ENCODE data around the gene ASB1.

ASB1 gene

GRCh38 chr2:238497610-238498005 is 70.9 kb downstream of the ASB1 start (continued):
- TF ChIP-seq, protein P1, sequence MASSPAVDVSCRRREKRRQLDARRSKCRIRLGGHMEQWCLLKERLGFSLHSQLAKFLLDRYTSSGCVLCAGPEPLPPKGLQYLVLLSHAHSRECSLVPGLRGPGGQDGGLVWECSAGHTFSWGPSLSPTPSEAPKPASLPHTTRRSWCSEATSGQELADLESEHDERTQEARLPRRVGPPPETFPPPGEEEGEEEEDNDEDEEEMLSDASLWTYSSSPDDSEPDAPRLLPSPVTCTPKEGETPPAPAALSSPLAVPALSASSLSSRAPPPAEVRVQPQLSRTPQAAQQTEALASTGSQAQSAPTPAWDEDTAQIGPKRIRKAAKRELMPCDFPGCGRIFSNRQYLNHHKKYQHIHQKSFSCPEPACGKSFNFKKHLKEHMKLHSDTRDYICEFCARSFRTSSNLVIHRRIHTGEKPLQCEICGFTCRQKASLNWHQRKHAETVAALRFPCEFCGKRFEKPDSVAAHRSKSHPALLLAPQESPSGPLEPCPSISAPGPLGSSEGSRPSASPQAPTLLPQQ (tag by site-specific recombination; IDR thresholded peaks at IDR 0.05), result no peak
- TF ChIP-seq ZBTB17 (tag by site-specific recombination; IDR thresholded peaks at IDR 0.05), result no peak

DNA sequence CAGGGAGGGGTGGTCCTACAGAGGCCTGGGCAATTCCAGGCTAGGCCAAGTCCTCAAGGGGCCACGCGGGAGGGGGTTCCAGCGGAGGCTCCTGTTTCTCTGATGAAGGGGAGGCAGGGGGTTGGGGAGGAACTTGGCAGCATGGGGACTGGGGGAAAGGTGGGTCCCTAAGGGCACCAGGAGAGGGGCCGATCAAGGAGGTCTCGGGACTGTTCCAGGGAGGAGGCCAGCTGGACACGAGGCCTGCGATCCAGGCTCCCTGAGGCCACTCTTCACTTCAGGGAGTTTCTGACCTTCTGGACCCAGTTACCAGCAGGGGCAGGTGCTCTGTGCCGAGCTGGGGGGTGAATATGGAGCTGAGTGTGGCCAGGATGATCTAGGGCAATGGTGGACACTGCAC is 71.5 kb downstream of the ASB1 start:
- H3K4me3 ChIP-seq (ENCODE audit: low read depth, low read length), result no peak overlapping the region
- H3K27ac ChIP-seq (ENCODE audit: extremely low read depth, low read depth, low read length), result no peak overlapping the region
- POLR2A ChIA-PET, result no interaction called here
- no peaks in the 10 kb centered on the region for H3K36me3 ChIP-seq (ENCODE audit: control insufficient read depth in 2 of 2, insufficient read depth in 1 of 2, low read length in 2 of 2)
- no peaks in the 10 kb centered on the region for H3K4me1 ChIP-seq (ENCODE audit: control insufficient read depth, insufficient read depth, low read length)
- CTCF ChIA-PET, result interaction anchor here (0.6 to 1.0 kb wide), 3 partner anchors 15 to 645 kb away, joined by 3 to 4 read pairs (median 3); no protein-coding TSS in a partner anchor
- no peaks in the 10 kb centered on the region for H3K9me3 ChIP-seq (ENCODE audit: control insufficient read depth, insufficient read depth, low read depth, low read length)
- TF ChIP-seq ZNF114 (tag by site-specific recombination; IDR thresholded peaks at IDR 0.05), result no peak
- TF ChIP-seq ZNF433 (tag by site-specific recombination; IDR thresholded peaks at IDR 0.05; ENCODE audit: low read depth), result no peak
- TF ChIP-seq SETDB1 (IDR thresholded peaks at IDR 0.05; ENCODE audit: insufficient read length, low read length), result no peak
- TF ChIP-seq FEZF1 (tag by site-specific recombination; IDR thresholded peaks at IDR 0.05), result no peak
- TF ChIP-seq, protein P2, sequence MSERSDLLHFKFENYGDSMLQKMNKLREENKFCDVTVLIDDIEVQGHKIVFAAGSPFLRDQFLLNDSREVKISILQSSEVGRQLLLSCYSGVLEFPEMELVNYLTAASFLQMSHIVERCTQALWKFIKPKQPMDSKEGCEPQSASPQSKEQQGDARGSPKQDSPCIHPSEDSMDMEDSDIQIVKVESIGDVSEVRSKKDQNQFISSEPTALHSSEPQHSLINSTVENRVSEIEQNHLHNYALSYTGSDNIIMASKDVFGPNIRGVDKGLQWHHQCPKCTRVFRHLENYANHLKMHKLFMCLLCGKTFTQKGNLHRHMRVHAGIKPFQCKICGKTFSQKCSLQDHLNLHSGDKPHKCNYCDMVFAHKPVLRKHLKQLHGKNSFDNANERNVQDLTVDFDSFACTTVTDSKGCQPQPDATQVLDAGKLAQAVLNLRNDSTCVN (tag by site-specific recombination; optimal IDR thresholded peaks at IDR 0.05), result no peak
- TF ChIP-seq ZNF416 (tag by site-specific recombination; IDR thresholded peaks at IDR 0.05), result no peak
- no peak for TF ChIP-seq ZNF426 (tag by site-specific recombination; IDR thresholded peaks at IDR 0.05)
- no peak for TF ChIP-seq ZNF423 (tag by site-specific recombination; IDR thresholded peaks at IDR 0.05)
- TF ChIP-seq ZNF223 (tag by site-specific recombination; IDR thresholded peaks at IDR 0.05), result no peak
- TF ChIP-seq ZNF558 (tag by site-specific recombination; IDR thresholded peaks at IDR 0.05), result no peak
- TF ChIP-seq, protein P1 (tag by site-specific recombination; IDR thresholded peaks at IDR 0.05), result no peak
- TF ChIP-seq ZBTB21 (tag by site-specific recombination; IDR thresholded peaks at IDR 0.05), result no peak
- no peak for TF ChIP-seq ZEB2 (tag by site-specific recombination; IDR thresholded peaks at IDR 0.05)

- Histone ChIP-seq H3K4me1 (ENCODE audit: control insufficient read depth, insufficient read depth, low read length) (no peaks in the 10 kb centered on the region), H3K9me3 (ENCODE audit: control insufficient read depth, insufficient read depth, low read depth, low read length) (no peaks in the 10 kb centered on the region), H3K4me3 (ENCODE audit: low read depth, low read length) (no peak overlapping the region), H3K27ac (ENCODE audit: extremely low read depth, low read depth, low read length) (no peak overlapping the region), H3K36me3 (ENCODE audit: control insufficient read depth in 2 of 2, insufficient read depth in 1 of 2, low read length in 2 of 2) (no peaks in the 10 kb centered on the region)
- ChIA-PET CTCF (interaction anchor here (0.6 kb wide), 1 partner anchor 18 kb away, joined by 3 read pairs; no protein-coding TSS in a partner anchor), POLR2A (no interaction called here)
- TF ChIP-seq SCRT1 (tag by site-specific recombination; IDR thresholded peaks at IDR 0.05; ENCODE audit: borderline replicate concordance) (no peak), ZNF146 (tag by site-specific recombination; IDR thresholded peaks at IDR 0.05) (no peak), ZNF585B (tag by site-specific recombination; IDR thresholded peaks at IDR 0.05) (no peak), ZNF76 (tag by site-specific recombination; IDR thresholded peaks at IDR 0.05; ENCODE audit: borderline replicate concordance, low read depth) (no peak), ZNF174 (tag by site-specific recombination; IDR thresholded peaks at IDR 0.05) (no peak), ZNF155 (tag by site-specific recombination; IDR thresholded peaks at IDR 0.05) (no peak), ZNF266 (tag by site-specific recombination; IDR thresholded peaks at IDR 0.05; ENCODE audit: low read depth) (no peak), SALL2 (tag by site-specific recombination; IDR thresholded peaks at IDR 0.05; ENCODE audit: borderline replicate concordance) (no peak)
- TF ChIP-seq, protein P3, sequence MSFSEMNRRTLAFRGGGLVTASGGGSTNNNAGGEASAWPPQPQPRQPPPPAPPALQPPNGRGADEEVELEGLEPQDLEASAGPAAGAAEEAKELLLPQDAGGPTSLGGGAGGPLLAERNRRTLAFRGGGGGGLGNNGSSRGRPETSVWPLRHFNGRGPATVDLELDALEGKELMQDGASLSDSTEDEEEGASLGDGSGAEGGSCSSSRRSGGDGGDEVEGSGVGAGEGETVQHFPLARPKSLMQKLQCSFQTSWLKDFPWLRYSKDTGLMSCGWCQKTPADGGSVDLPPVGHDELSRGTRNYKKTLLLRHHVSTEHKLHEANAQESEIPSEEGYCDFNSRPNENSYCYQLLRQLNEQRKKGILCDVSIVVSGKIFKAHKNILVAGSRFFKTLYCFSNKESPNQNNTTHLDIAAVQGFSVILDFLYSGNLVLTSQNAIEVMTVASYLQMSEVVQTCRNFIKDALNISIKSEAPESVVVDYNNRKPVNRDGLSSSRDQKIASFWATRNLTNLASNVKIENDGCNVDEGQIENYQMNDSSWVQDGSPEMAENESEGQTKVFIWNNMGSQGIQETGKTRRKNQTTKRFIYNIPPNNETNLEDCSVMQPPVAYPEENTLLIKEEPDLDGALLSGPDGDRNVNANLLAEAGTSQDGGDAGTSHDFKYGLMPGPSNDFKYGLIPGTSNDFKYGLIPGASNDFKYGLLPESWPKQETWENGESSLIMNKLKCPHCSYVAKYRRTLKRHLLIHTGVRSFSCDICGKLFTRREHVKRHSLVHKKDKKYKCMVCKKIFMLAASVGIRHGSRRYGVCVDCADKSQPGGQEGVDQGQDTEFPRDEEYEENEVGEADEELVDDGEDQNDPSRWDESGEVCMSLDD (tag by site-specific recombination; IDR thresholded peaks at IDR 0.05), result no peak
- TF ChIP-seq, protein P4, sequence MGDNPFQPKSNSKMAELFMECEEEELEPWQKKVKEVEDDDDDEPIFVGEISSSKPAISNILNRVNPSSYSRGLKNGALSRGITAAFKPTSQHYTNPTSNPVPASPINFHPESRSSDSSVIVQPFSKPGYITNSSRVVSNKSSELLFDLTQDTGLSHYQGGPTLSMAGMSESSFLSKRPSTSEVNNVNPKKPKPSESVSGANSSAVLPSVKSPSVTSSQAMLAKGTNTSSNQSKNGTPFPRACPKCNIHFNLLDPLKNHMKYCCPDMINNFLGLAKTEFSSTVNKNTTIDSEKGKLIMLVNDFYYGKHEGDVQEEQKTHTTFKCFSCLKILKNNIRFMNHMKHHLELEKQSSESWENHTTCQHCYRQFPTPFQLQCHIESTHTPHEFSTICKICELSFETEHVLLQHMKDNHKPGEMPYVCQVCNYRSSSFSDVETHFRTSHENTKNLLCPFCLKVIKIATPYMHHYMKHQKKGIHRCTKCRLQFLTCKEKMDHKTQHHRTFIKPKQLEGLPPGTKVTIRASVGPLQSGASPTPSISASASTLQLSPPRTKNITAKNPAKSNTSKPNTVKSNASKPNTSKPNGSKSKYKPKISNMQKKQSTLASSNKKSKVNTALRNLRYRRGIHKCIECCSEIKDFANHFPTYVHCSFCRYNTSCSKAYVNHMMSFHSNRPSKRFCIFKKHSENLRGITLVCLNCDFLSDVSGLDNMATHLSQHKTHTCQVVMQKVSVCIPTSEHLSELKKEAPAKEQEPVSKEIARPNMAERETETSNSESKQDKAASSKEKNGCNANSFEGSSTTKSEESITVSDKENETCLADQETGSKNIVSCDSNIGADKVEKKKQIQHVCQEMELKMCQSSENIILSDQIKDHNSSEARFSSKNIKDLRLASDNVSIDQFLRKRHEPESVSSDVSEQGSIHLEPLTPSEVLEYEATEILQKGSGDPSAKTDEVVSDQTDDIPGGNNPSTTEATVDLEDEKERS (tag by site-specific recombination; IDR thresholded peaks at IDR 0.05), result no peak
Observed at GRCh38 chr2:238498691-238499295, 72.1 kb downstream of the ASB1 start.

Measured in HEK293 (cell line).